Cardiac muscle cell (in vitro differentiated cells and primary cell): ENCODE results near the gene CHKB. TPM values are rescaled to one million over a fixed set of nuclear protein-coding genes. Genes with fewer than 3 reads are reported as not detected.

Experiments used
- DNase-seq, 2 donors: peaks; one replicate each; pipeline versions ENCODE4 v3.0.0 to v3.0.0-alpha.2; 2010 to 2017; ENCODE audit warnings: low read depth in 1 of 2, low spot score in 1 of 2
- H3K27ac ChIP-seq: fragments of 200-600 bp; sonication (generic); 2 replicates; pipeline ENCODE4 v1.5.1; 2016
- H3K27me3 ChIP-seq: fragments of 200-600 bp; sonication (generic); 2 replicates; pipeline ENCODE4 v1.6.0; 2016; ENCODE audit warnings: control low read depth
- H3K36me3 ChIP-seq: fragments of 200-600 bp; sonication (generic); 2 replicates; pipeline ENCODE4 v1.5.1; 2016; ENCODE audit warnings: control low read depth
- H3K4me1 ChIP-seq: fragments of 200-600 bp; sonication (generic); 2 replicates; pipeline ENCODE4 v1.8.1; 2017; ENCODE audit warnings: low read depth, mild to moderate bottlenecking, mixed run types
- H3K4me3 ChIP-seq: fragments of 200-600 bp; sonication (generic); 2 replicates; pipeline ENCODE4 v1.5.1; 2016; ENCODE audit warnings: mild to moderate bottlenecking
- H3K9me3 ChIP-seq: fragments of 200-600 bp; sonication (generic); 2 replicates; pipeline ENCODE4 v1.5.1; 2017; ENCODE audit warnings: low read depth, mild to moderate bottlenecking, control low read depth
- CTCF ChIP-seq: IDR thresholded peaks from 2 replicates; pipeline ENCODE4 v1.5.1; 2012; ENCODE audit warnings: low read depth, mild to moderate bottlenecking, low read length
- polyA plus RNA-seq: library from polyadenylated mRNA; unstranded; fragments of >200 nt; fragmentation: Nextera tagmentation; extraction: Ambion mirVana; gene quantifications from 2 replicates; pipeline ENCODE4 v1.2.1, GENCODE V29; 2016
- total RNA-seq: library from RNA; depleted of rRNA; stranded (reverse); fragments of >200 nt; gene quantifications from 2 replicates; pipeline ENCODE4 v1.2.3, GENCODE V29; 2016

Gene CHKB
- total and polyA plus RNA-seq, 2 experiments from 2014 or later, result 73.4 to 100 TPM

- Histone ChIP-seq H3K27me3 (peaks cover 27% of the 10 kb centered on the region), H3K36me3 (no peaks in the 10 kb centered on the region), H3K4me3 (peak within 1 kb of the TSS; percentile 42), H3K4me1 (peaks cover 20% of the 10 kb centered on the region), H3K9me3 (no peaks in the 10 kb centered on the region), H3K27ac (no peak within 1 kb of the TSS)
- DNase-seq, result peak in 1 of 2 donors; percentile 94
- no peak for TF ChIP-seq CTCF
Observed at GRCh38 chr22:50529897-50530579, 52.6 kb downstream of the CHKB start, which contains the start of gene TYMP. Gene TYMP (minus strand): TSS chr22:50530012. CDS start chr22:50529709, 303 bp downstream.

- Histone ChIP-seq H3K27me3 (peaks cover 27% of the 10 kb centered on the region), H3K36me3 (no peaks in the 10 kb centered on the region), H3K27ac (no peak overlapping the region), H3K9me3 (no peaks in the 10 kb centered on the region), H3K4me1 (peaks cover 20% of the 10 kb centered on the region), H3K4me3 (no peak overlapping the region)
- DNase-seq, result no peak
- TF ChIP-seq CTCF, result no peak
Observed at GRCh38 chr22:50529416-50529896, 53.2 kb downstream of the CHKB start.

Other genes starting within 250 kb of the CHKB start
- gene PPP6R2, start 239.5 kb downstream of the CHKB start, total RNA-seq, result 78.6 and 88.4 TPM in 2 replicates
- 39.8 and 41.4 TPM in 2 replicates for gene PPP6R2, start 239.5 kb downstream of the CHKB start, polyA plus RNA-seq
- gene SBF1, start 107.8 kb downstream of the CHKB start, total RNA-seq, result 75.9 and 111 TPM in 2 replicates
- 39.1 and 47.4 TPM in 2 replicates for gene SBF1, start 107.8 kb downstream of the CHKB start, polyA plus RNA-seq
- gene ADM2, start 101.3 kb downstream of the CHKB start, total RNA-seq, result 0.39 and 1.6 TPM in 2 replicates
- gene ADM2, start 101.3 kb downstream of the CHKB start, polyA plus RNA-seq, result 0.10 TPM in 1 of 2 replicates, not detected in the other
- gene MIOX, start 96.0 kb downstream of the CHKB start, total RNA-seq, result not detected in 2 replicates
- not detected in 2 replicates for gene MIOX, start 96.0 kb downstream of the CHKB start, polyA plus RNA-seq
- 79.9 and 91.7 TPM in 2 replicates for gene LMF2, start 75.1 kb downstream of the CHKB start, total RNA-seq
- gene LMF2, start 75.1 kb downstream of the CHKB start, polyA plus RNA-seq, result 72.9 and 82.9 TPM in 2 replicates
- gene NCAPH2, start 74.6 kb downstream of the CHKB start, total RNA-seq, result 50.3 and 55.0 TPM in 2 replicates
- 47.0 and 59.4 TPM in 2 replicates for gene NCAPH2, start 74.6 kb downstream of the CHKB start, polyA plus RNA-seq
- 4.1 TPM in 1 of 2 replicates, not detected in the other for gene SCO2, start 57.3 kb downstream of the CHKB start, total RNA-seq
- 0.84 and 10.5 TPM in 2 replicates for gene SCO2, start 57.3 kb downstream of the CHKB start, polyA plus RNA-seq
- 2.6 and 7.8 TPM in 2 replicates for gene TYMP, start 52.8 kb downstream of the CHKB start, total RNA-seq
- 10.0 and 17.7 TPM in 2 replicates for gene TYMP, start 52.8 kb downstream of the CHKB start, polyA plus RNA-seq
- gene KLHDC7B, start 37.0 kb downstream of the CHKB start, total RNA-seq, result 0.07 and 0.18 TPM in 2 replicates
- 0.45 TPM in 1 of 2 replicates, not detected in the other for gene KLHDC7B, start 37.0 kb downstream of the CHKB start, polyA plus RNA-seq
- gene SYCE3, start 19.9 kb downstream of the CHKB start, total RNA-seq, result not detected in 2 replicates
- gene SYCE3, start 19.9 kb downstream of the CHKB start, polyA plus RNA-seq, result 3.8 TPM in 1 of 2 replicates, not detected in the other
- gene CPT1B, start 4.4 kb downstream of the CHKB start, total RNA-seq, result 25.7 and 39.1 TPM in 2 replicates
- 53.1 and 58.7 TPM in 2 replicates for gene CPT1B, start 4.4 kb downstream of the CHKB start, polyA plus RNA-seq
- gene MAPK8IP2, start 17.9 kb upstream of the CHKB start, total RNA-seq, result 1.7 and 2.4 TPM in 2 replicates
- 0.35 and 0.42 TPM in 2 replicates for gene MAPK8IP2, start 17.9 kb upstream of the CHKB start, polyA plus RNA-seq
- gene ARSA, start 45.3 kb upstream of the CHKB start, total RNA-seq, result 53.1 and 58.1 TPM in 2 replicates
- 16.4 and 16.8 TPM in 2 replicates for gene ARSA, start 45.3 kb upstream of the CHKB start, polyA plus RNA-seq
- 10.9 and 14.4 TPM in 2 replicates for gene SHANK3, start 90.0 kb upstream of the CHKB start, total RNA-seq
- 3.3 and 4.1 TPM in 2 replicates for gene SHANK3, start 90.0 kb upstream of the CHKB start, polyA plus RNA-seq
- gene ACR, start 155.4 kb upstream of the CHKB start, total RNA-seq, result 0.07 and 0.77 TPM in 2 replicates
- not detected in 2 replicates for gene ACR, start 155.4 kb upstream of the CHKB start, polyA plus RNA-seq
- gene RABL2B, start 200.8 kb upstream of the CHKB start, total RNA-seq, result 13.0 and 16.8 TPM in 2 replicates
- gene RABL2B, start 200.8 kb upstream of the CHKB start, polyA plus RNA-seq, result 33.0 and 37.0 TPM in 2 replicates